HG03039 (cell line): ENCODE data around the gene KLHL29.
"Not testable (repeated sequence)": the region's sequence is repeated elsewhere in the genome, so short reads cannot be mapped to it uniquely, and the experiment has no call there.

Experiments used
- ATAC-seq: cut with Tn5 transposase; IDR thresholded peaks from one replicate; pipeline ENCODE4 v1.9.1; 2021; ENCODE audit warnings: mild to moderate bottlenecking, moderate library complexity; ENCODE audit not compliant: unreplicated experiment

The KLHL29 gene

DNA sequence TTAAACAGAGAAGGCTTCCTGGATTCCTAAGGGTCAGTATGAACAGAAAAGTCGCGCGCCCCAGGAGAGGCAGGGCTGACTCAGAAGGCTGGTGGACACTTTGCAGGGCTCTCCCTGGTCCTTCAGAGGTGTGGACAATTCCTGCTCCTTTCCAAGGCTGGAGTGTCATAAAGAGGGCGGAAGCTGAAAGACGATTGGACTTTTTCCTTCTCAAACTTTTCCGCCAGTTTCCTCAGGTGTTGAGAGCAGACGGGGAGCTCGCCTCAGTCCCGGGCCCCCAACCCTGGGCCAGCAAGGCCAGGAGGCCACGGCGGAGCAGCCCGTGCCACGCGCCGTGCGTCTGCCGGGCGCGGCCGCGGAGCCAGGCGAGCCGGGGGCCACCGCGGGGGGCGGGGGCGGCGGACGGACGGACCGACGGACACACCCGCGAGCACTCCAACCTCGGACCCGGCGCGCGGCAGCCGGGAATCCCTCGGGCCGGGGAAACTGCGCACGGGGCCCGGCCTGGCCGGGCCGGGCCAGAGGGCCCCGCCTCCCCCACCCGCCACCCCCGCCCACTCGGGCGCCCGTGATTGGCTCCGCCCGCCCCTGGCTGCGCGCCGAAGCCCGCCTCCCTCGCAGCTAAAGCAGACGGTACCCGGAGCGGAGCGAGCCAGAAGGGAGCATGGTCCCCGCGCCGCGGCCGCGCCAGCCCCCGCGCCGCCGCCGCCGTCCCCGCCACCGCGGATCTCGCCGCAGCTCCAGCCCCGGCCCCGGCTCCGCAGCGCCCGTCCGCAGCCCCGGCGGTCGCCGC is at the start of gene KLHL29:
Gene KLHL29 (plus strand): TSS at position 629 of the 793 bp plus-strand sequence. CDS start 177,018 bp downstream, outside the sequence.
- peak; percentile 63 for ATAC-seq

DNA sequence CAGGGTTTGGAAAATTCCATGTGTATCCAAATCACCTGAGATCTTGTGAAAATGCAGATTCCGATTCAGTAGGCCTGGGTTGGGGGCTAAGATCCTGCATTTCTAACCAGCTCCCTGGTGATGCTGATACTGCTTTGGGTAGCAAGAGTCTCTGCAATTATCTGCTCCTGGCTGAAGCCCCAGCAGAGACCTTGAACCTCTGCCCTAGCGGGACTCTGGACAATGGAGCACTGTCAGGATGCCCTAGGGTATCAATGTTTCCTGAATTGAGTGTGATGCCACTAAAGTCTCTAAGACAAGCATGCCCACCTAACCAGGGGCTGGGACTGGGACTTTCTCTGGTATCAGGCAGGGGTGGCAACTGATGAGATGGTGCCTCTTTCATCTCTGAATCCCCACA is 49.4 kb upstream of the KLHL29 start:
- ATAC-seq = no peak

DNA sequence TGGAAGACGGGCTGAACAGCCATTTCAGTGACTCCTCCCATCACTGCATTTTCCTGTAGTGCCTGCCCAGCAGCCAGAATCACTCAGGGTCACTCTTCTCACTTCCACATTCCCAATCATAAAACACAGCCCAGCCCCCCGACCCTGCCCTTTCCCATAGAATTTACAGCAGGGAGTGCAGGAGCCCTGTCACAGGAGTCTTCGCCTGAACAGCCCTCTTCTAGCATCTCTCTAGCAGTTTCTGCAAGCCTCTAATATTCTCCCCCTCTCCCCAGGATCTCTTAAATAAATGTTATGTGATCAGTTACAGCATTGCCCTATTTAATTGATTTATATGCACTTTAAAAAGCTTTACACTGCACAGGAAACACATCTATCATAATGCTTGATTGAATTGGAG is 42.9 kb upstream of the KLHL29 start:
- ATAC-seq = no peak

DNA sequence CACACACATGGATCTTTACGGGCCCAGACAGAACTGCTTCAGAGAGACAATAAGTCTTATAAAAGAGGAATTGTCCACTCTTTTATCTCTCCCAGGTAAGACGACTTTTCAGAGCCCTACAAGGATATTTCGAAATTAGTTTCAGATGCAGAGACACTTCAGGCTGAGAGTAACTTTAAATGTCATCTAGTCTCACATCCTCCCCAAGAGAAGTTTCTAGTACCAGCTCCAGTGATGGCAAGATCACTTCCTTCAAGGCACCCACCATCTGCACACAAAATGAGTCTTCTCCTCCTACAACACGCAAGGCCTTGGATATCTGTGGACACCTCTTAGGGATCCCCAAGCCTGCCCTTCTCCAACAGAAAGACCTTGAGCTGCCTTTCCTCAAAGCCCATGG is 39.0 kb upstream of the KLHL29 start:
- no peak for ATAC-seq

DNA sequence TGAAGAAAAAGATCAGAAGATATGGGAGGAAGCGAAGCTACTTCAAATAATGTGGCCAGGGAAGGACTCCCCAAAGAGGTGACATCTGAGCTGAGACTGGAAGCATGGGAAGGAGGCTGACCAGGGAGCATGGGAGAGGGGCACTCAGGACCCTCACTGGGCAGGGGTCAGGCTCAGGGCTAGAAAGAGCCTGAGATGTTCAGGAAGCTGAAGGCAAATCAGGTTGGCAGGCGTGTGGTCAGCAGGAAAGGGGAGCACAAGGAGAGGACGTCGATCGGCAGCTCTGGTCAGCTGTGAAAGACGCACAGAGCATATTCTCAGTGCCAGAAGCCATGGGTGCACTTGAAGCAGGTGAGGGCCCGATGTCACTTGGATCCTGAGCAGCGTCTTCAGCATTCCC is 38.2 kb upstream of the KLHL29 start:
- no peak for ATAC-seq

DNA sequence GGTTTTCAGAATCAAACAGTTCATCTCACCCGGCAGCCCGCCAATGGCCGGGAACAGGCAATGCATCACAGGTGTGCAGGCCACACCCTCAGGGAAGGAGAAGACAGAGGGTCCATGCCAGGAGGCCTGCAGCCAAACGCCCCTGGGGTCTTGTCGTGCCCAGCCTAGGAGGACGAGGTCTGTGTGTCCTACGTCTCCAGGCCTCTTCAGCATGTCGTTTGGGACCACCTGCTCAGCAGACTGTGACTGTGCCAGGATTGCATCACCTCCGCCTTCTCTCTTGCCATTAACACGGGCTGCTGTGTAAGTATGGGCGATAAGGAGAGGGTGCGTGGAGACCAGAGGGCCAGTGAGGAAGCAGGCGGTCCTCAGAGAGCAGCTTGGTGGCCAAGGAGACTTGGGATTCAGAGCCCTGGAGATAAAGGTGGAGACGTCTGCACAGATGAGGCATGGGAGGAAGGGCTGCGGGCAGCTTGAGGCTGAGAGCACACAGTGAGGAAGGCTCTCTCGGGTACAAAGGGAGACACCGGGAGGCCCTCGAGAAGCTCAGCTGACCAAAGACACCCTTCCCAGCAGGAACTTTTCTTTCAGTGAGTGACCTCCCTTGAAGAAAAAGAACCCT is 37.4 kb upstream of the KLHL29 start:
- no peak for ATAC-seq

DNA sequence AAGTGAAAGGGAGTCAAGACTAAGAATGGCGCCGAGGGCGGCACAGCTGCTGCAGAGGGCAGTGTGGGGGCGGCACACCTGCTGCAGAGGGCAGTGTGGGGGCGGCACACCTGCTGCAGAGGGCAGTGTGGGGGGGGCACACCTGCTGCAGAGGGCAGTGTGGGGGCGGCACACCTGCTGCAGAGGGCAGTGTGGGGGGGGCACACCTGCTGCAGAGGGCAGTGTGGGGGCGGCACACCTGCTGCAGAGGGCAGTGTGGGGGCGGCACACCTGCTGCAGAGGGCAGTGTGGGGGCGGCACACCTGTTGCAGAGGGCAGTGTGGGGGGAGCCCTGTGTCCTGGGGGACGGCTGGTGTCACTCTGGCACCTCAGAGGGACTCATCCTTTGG is 36.9 kb upstream of the KLHL29 start:
- not testable (repeated sequence) for ATAC-seq

DNA sequence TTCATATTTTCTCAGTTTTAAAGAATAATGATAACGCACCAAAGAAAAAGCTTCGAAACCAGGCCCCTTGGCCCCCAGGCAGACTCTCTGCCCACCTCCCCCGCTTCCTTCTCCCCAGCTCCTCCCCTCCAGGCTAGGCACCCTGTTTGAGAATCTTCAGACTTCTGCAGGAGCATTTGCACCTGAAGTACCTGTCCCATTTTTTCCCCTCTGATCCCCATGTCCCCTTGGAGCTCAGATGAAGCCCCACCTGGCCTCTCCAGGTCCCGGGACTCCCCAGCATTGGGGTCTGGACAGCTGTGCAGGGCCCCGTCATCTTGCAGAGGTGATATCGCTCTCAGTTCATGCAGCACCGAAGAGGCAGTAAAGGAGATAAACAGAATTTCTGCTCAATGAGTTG is 35.5 kb upstream of the KLHL29 start:
- no peak for ATAC-seq

DNA sequence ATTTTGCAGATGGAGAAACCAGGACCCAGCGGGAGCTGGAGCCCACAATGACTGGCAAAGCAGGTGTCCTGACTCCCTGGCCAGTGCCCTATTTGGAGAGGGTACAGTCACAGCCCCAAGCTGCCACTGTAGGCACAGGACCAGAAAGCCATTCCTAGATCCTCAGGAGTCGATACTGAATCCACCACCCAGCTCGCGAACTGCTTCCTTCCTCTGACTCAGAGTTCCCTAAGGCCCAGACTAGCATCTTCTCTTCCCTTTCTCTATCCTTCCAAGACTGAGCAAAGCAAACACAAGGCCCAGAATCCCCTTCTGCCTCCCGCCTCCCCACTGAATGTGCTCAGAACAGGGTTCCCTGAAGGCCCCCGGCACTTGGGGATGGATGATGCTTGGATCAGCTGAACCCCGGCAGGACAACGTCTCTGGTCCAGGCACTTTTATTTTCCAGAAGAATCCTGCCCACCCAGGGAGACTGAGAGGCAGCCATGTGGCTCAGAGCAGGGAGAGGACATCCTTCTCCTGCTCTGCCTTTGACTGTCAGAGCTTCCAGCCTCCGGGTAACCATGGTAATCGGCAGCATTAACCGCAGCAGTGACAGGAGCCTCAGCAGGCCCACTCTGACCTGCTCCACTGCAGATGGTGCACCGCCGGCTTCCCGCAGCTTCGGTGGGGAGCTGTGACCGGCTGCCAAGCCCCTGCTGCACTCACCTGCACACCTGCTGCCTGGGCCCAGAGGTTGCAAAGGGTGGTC is 34.8 kb upstream of the KLHL29 start:
- ATAC-seq = no peak

DNA sequence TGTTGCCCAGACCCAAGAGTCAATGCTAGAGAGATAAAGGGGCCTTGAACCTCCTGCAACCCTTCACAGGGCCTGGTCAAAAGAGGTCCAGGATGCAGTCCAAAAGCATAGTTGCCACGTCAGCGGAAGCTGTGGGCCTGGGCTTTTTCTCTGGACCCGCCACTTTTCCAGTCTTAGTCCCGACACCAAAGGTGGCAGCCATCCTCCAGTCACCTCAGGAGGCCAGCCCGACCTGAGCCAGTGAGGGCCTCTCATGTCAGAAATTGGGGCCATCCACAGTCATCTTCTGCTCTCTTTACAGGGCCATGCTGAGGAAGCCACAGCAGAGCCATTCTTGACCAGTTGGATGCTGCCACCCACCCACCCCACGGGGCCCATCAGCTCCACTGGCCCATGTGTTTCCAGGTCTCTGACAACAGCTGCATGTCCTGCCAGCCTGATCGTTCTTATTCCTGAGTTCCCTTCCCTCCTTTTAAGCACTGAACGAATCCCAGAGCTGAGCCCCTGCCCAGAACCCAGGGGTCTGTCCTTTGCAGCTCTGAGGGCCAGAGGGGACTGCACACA is 34.1 kb upstream of the KLHL29 start:
- ATAC-seq = no peak

DNA sequence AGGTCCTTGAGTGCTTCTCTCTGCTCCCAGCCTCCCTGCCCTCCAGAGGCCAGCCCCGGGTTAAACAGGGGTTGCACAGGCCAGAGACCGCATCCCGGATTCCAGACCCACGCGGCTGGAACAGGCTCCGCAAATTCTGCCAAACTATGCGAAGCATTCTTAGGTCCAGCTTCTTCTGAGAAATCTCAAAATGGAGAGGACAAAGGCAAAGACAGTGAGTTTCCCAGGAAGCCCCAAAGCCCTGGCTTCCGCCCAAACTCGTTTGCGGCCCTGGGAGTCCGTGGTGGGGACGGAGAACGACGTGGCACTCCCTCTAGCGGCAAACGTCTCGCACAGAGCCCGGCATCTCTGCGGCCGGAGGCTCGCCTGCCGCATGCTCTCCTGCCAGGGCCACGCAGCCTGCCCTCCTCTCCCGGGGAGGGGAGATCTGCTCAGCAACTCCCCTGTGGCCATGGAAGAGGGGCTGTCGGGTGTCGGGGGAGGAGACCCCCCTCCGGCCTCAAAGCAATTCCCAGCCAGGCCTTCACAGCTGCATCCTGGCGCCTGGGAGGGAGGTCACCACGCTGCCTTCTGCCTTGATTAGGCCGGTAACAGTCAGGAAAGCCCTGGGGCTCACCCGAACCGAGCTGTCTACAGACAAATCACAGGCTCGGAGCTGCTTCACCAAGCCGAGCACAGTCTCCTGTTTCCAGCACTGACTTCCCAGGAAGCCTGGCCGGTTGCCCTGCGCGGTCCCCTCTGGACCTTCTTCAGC is 33.4 kb upstream of the KLHL29 start:
- peak; percentile 87 for ATAC-seq

DNA sequence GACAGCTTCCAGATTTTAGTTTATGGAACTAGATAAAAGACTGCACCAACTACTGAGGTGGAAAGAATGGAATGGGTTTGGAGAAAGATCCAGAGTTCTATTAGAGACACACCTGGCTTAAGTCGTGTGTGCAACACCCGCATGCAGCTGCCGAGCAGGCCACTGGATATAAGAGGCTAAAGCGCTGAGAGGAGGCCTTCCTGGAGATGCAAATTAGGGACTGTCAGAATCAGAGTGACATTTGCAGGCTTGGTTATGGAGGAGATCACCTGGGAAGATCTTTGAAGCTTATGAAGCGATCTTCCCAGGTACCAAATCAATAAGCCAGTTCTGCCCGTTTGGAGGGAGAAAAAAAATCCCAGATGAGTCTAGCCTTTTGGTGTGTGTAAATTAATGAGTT is 30.4 kb upstream of the KLHL29 start:
- ATAC-seq = peak; percentile 74

DNA sequence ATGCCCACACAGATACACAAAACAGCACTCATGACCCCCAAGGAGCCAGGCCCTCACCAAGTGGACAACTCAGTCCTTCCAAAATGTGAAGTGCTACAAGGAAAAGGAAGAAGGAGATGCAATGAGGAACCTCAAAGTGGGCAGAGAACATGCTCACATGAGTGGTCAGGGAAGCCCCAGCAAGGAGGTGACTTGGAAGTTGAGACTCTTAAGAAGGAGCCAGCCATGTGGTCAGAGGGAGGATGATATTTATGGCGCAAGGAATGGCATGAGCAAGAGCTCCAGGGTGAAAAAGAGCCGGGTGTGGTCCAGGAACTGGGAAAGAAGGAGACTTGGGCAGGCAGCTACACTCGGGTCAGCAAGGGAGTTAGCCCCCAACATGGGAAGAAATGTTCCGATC is 30.0 kb upstream of the KLHL29 start:
- peak; percentile 8 for ATAC-seq

DNA sequence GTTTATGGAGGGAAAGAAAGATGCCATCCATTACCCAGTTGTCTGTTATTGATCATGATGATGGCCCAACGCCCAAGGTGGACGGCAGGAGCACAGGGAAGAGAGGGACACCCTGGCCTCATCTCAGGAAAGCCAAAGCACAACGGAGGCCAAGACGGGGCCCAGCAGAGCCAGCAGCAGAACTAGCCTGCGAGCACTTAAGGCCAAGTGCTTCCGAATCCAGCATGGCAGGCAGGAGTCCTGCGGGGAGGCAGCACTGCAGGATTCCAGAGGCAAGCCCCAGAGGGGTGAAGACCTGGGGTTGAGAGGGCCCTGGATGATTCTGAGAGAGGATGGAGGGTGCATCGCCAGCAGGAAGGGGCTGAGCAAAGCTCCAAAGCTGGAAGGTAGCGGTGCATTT is 28.3 kb upstream of the KLHL29 start:
- ATAC-seq = no peak

DNA sequence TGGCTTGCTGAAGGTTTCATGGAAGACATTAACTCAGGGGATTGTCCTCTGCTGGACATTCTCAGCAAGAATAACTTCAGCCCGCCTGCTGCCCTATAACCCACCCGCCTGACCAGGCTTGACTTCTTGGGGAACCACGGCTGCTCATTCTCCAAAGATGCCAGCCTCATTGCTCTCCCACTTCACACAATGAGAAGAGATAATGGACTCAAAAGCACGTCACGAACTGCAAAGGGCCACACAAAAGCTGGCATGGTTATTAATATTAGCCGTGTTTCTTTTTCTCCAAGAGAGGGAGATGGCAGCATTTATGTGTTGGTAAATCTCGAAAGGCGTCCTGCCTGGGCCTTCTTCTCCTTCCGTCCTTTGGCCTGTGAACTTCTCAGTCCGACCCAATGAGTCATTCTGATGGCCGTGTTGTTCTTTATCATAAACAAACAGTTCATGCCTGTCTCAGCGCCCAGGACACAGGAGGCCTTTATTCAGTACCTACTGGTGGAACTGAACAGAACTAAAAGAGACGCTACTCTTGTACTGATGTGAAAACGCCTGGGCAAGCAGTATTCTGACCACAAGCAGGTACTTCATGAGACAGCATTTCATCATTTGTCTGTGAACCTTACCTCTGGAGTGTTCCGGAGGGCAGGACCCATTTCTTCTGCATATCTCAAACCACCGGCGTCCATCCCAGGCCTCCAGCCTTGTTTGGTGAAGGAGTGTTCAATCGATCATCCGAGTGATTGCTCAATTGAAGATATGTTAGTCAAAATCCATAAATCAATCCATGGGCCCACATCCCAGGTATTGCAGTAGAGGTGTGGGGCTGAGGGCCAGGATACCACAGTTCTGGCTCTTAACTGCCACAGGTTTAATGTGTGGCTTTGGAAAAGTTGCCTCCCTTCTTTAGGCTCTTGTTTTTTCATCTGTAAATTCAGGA is 25.1 kb upstream of the KLHL29 start:
- ATAC-seq = no peak

DNA sequence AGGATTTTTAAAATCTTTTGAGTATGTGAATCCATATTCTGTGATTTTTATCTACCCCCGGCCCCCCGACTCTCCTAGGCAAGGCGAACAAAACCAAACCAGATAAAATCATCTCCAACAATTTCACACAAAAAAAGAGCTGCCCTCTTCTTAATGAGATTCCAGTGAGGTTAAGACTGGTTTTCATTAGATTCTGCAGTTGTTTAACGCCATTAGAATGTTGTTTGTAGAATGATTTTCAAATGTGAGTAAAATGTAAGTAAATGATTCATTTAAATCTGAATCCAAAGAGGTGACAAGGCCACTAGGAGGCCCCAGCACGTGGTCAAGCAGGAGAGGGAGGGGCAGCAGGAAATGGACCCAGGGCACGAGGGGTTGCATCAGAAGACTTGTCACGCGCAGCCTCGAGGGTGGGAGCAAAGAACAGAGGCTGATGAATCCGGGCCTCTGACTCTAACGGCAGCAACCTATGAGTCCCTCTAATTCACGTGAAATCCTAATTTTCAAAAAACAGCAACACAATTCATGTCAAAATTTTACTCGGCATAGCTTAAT is 24.3 kb upstream of the KLHL29 start:
- ATAC-seq = no peak

DNA sequence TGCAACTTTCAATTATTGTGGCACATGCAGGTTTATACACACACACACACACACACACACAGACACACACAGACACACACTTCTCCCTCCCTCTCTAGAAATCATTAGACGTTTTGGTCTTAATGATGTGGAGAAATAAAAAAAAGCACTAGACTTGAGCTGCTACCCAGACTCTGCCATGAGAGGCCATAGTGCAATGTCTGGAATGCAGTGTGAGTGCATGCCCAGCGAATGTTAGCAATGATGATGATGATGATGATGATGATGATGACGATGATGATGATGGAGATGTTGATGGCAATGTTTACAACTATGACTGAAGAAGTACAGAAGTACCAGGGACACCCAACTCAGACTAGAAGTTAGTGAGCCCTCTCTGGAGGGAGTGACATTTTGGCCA is 23.8 kb upstream of the KLHL29 start:
- no peak for ATAC-seq

DNA sequence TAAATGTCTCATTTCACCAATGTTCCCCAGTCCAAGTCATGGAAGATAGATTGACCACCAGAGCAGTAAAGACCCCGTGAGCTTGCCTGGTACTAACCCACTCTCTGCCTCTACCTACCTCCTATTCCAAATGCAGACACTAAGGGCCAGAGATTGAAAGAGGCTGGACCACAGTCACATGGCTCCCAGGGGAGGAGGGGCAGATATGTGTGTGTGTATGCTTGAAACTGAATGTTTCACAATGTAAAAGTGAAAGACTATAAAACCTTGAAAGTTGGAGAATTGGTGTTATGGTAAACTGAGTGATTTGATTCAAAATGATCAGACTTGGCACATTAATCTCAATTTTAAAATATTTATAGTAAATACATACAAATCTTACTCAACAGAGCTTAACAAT is 21.7 kb upstream of the KLHL29 start:
- no peak for ATAC-seq

DNA sequence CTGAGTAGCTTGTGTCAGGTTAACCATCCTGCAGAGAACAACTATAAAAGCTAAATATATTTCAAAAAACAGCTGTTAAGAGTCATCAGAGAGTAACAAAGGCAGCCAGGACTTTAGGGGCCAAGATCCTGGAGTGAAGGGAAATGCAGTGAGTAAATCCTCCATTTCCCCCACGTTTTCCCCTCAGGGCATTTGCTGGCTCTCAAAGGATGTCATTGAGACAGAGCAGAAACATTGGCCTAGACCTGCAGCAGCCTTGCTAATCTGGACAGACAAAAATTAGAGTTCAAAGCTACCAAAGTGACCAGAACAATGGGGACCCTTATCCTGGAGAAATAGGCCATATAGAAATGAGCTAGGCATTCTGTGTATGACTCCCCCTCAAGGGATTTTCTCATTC is 21.1 kb upstream of the KLHL29 start:
- ATAC-seq = no peak

DNA sequence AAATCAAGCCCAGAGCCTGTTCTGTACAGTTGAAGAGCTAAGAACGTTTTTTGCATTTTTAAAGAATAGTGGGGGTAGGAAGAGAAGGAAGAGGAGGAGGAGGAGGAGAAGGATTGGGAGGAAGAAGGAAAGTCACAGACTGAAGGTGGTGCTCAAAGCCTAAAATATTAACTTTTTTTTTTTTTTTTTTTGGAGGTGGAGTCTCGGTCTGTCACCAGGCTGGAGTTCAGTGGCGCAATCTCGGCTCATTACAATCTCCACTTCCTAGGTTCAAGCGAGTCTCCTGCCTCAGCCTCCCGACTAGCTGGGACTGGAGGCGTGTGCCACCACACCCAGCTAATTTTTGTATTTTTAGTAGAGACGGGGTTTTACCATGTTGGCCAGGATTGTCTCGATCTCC is 18.3 kb upstream of the KLHL29 start:
- ATAC-seq = no peak
